Left forelimb (tissue), 1 donor: ENCODE measurements around the gene SCAPER.

ENCODE experiments used
- DNase-seq: peaks from one replicate; pipeline ENCODE4 v3.0.0-alpha.2; 2018; ENCODE audit warnings: low spot score

The SCAPER gene

GRCh38 chr15:76667943-76668715, 237.0 kb downstream of the SCAPER start:
- no peak for DNase-seq

- no peak for DNase-seq
Measured at GRCh38 chr15:76664895-76665294, 240.2 kb downstream of the SCAPER start.

- DNase-seq, result no peak
Measured at GRCh38 chr15:76664411-76664810, 240.7 kb downstream of the SCAPER start.

GRCh38 chr15:76663529-76663928, 241.6 kb downstream of the SCAPER start:
- no peak for DNase-seq

GRCh38 chr15:76648732-76649444, 256.3 kb downstream of the SCAPER start:
- no peak for DNase-seq

- no peak for DNase-seq
Measured at GRCh38 chr15:76647612-76648011, 257.5 kb downstream of the SCAPER start.

- DNase-seq, result no peak
Measured at GRCh38 chr15:76644646-76645045, 260.5 kb downstream of the SCAPER start.

GRCh38 chr15:76642671-76643070, 262.5 kb downstream of the SCAPER start:
- DNase-seq, result no peak

GRCh38 chr15:76637166-76637565, 268.0 kb downstream of the SCAPER start:
- no peak for DNase-seq

- DNase-seq, result no peak
Measured at GRCh38 chr15:76636059-76636458, 269.1 kb downstream of the SCAPER start.

- no peak for DNase-seq
Measured at GRCh38 chr15:76626611-76627010, 278.5 kb downstream of the SCAPER start.

GRCh38 chr15:76625267-76625666, 279.9 kb downstream of the SCAPER start:
- DNase-seq, result no peak

- no peak for DNase-seq
Measured at GRCh38 chr15:76614725-76615124, 290.4 kb downstream of the SCAPER start.

- DNase-seq, result no peak
Measured at GRCh38 chr15:76588811-76589747, 316.1 kb downstream of the SCAPER start.

- no peak for DNase-seq
Measured at GRCh38 chr15:76585576-76585897, 319.6 kb downstream of the SCAPER start.

- no peak for DNase-seq
Measured at GRCh38 chr15:76584868-76585575, 320.1 kb downstream of the SCAPER start.

GRCh38 chr15:76582550-76582949, 322.6 kb downstream of the SCAPER start:
- no peak for DNase-seq

- no peak for DNase-seq
Measured at GRCh38 chr15:76577879-76578512, 327.1 kb downstream of the SCAPER start.

GRCh38 chr15:76576523-76577279, 328.4 kb downstream of the SCAPER start:
- no peak for DNase-seq

- no peak for DNase-seq
Measured at GRCh38 chr15:76575679-76576078, 329.5 kb downstream of the SCAPER start.

- DNase-seq, result no peak
Measured at GRCh38 chr15:76575274-76575673, 329.9 kb downstream of the SCAPER start.
